ENCODE measurements around the gene RPS6KA2. TPM values are rescaled to one million over a fixed set of nuclear protein-coding genes. Genes with fewer than 3 reads are reported as not detected.

Gene RPS6KA2
- total and polyA plus RNA-seq, 4 experiments from 2014 or later = 1.1 to 10.6 (median 6.6) TPM

GRCh38 chr6:166415833-166416347, 211.2 kb downstream of the RPS6KA2 start:
- peak overlapping the region; percentile 96 to 99 (median 98) for H3K27ac Mint-ChIP-seq
- Histone ChIP-seq H3K9me3 (ENCODE audit: control insufficient read depth in 1 of 2, low read length in 2 of 2) (no peaks in the 10 kb centered on the region), H3K4me1 (ENCODE audit: insufficient read depth, low read length) (peaks cover 100% of the 10 kb centered on the region), H3K36me3 (ENCODE audit: insufficient read depth, low read length) (no peaks in the 10 kb centered on the region), H3K27me3 (ENCODE audit: insufficient read depth, low read length) (no peaks in the 10 kb centered on the region), H3K27ac (ENCODE audit: low read depth, low read length) (no peak overlapping the region), H3K4me3 (ENCODE audit: low read length in 2 of 2) (peak overlapping the region in 1 of 2 donors; percentile 8)
- peaks cover 18 to 20% of the 10 kb centered on the region in 2 donors for H3K36me3 Mint-ChIP-seq
- H3K4me3 Mint-ChIP-seq = peak overlapping the region in 7 of 8 donors; percentile 51 to 85 (median 74)
- DNase-seq = no peak
- intact Hi-C loops (cut with micrococcal nuclease) = loop anchor here (10.0 kb wide), 2 partner anchors 539 to 709 kb away; partner anchors contain the start of genes CCR6 and RNASET2
- ChIA-PET POLR2A (ENCODE audit: partially characterized antibody) (interaction anchor here (0.8 to 2.8 kb wide), 7 partner anchors 8 to 157 kb away, joined by 3 to 11 read pairs (median 5); no protein-coding TSS in a partner anchor), CTCF (ENCODE audit: partially characterized antibody) (interaction anchor here (1.0 to 4.9 kb wide), 5 partner anchors 16 to 102 kb away, joined by 3 to 31 read pairs (median 3); no protein-coding TSS in a partner anchor)
- peaks cover 69 to 98% (median 86%) of the 10 kb centered on the region in 4 donors for H3K4me1 Mint-ChIP-seq
- H3K27me3 Mint-ChIP-seq = peaks cover 0 to 4% of the 10 kb centered on the region in 2 donors
- peaks cover 2 to 15% (median 6%) of the 10 kb centered on the region in 8 donors for H3K9me3 Mint-ChIP-seq

GRCh38 chr6:166415306-166415705, 211.7 kb downstream of the RPS6KA2 start:
- peaks cover 100% of the 10 kb centered on the region for H3K4me1 ChIP-seq (ENCODE audit: insufficient read depth, low read length)

GRCh38 chr6:166413491-166413951, 213.5 kb downstream of the RPS6KA2 start:
- H3K4me3 Mint-ChIP-seq = peak overlapping the region; percentile 31 to 85 (median 66)
- CTCF ChIA-PET (ENCODE audit: partially characterized antibody) = interaction anchor here (1.0 to 4.9 kb wide), 3 partner anchors 13 to 32 kb away, joined by 3 to 31 read pairs (median 6); no protein-coding TSS in a partner anchor

More at GRCh38 chr6:166415306-166415705, 211.7 kb downstream of the RPS6KA2 start:
- H3K27ac Mint-ChIP-seq = peak overlapping the region; percentile 96 to 99 (median 98)
- Histone ChIP-seq H3K4me3 (ENCODE audit: low read length in 2 of 2) (peak overlapping the region; percentile 2 to 8), H3K9me3 (ENCODE audit: control insufficient read depth in 1 of 2, low read length in 2 of 2) (no peaks in the 10 kb centered on the region), H3K27me3 (ENCODE audit: insufficient read depth, low read length) (no peaks in the 10 kb centered on the region), H3K36me3 (ENCODE audit: insufficient read depth, low read length) (no peaks in the 10 kb centered on the region), H3K27ac (ENCODE audit: low read depth, low read length) (peak overlapping the region; percentile 26)
- H3K36me3 Mint-ChIP-seq = peaks cover 18 to 20% of the 10 kb centered on the region in 2 donors
- peaks cover 2 to 15% (median 6%) of the 10 kb centered on the region in 8 donors for H3K9me3 Mint-ChIP-seq
- ChIA-PET CTCF (ENCODE audit: partially characterized antibody) (interaction anchor here (0.6 to 4.9 kb wide), 7 partner anchors 11 to 101 kb away, joined by 3 to 31 read pairs (median 5); no protein-coding TSS in a partner anchor), POLR2A (ENCODE audit: partially characterized antibody) (interaction anchor here (0.7 to 2.8 kb wide), 9 partner anchors 8 to 212 kb away, joined by 3 to 11 read pairs (median 5); partner anchors contain the start of gene RPS6KA2)
- intact Hi-C loops (cut with micrococcal nuclease) = loop anchor here (10.0 kb wide), 2 partner anchors 539 to 709 kb away; partner anchors contain the start of genes CCR6 and RNASET2
- peak overlapping the region; percentile 51 to 85 (median 74) for H3K4me3 Mint-ChIP-seq
- H3K4me1 Mint-ChIP-seq = peaks cover 67 to 98% (median 86%) of the 10 kb centered on the region in 4 donors
- H3K27me3 Mint-ChIP-seq = peaks cover 0 to 4% of the 10 kb centered on the region in 2 donors
- DNase-seq = peak; percentile 53 to 67 (median 62)

GRCh38 chr6:166412911-166413384, 214.1 kb downstream of the RPS6KA2 start:
- H3K4me3 Mint-ChIP-seq = peak overlapping the region; percentile 10 to 85 (median 66)
- peaks cover 58 to 92% (median 75%) of the 10 kb centered on the region in 4 donors for H3K4me1 Mint-ChIP-seq
- CTCF ChIA-PET (ENCODE audit: partially characterized antibody) = interaction anchor here (4.9 kb wide), 1 partner anchor 13 kb away, joined by 31 read pairs; no protein-coding TSS in a partner anchor
- H3K36me3 Mint-ChIP-seq = peaks cover 15 to 18% of the 10 kb centered on the region in 2 donors
- peaks cover 2 to 15% (median 6%) of the 10 kb centered on the region in 8 donors for H3K9me3 Mint-ChIP-seq
- H3K27ac ChIP-seq (ENCODE audit: low read depth, low read length) = no peak overlapping the region
- peak overlapping the region; percentile 70 to 99 (median 78) for H3K27ac Mint-ChIP-seq
- POLR2A ChIA-PET (ENCODE audit: partially characterized antibody) = interaction anchor here (1.3 to 2.1 kb wide), 2 partner anchors 23 to 75 kb away, joined by 4 to 6 read pairs; no protein-coding TSS in a partner anchor
- no peak overlapping the region for H3K4me3 ChIP-seq (ENCODE audit: low read length in 2 of 2)
- intact Hi-C loops (cut with micrococcal nuclease) = loop anchor here (10.0 kb wide), 2 partner anchors 542 to 712 kb away; partner anchors contain the start of genes CCR6 and RNASET2
- DNase-seq = no peak
- H3K4me1 ChIP-seq (ENCODE audit: insufficient read depth, low read length) = peaks cover 79% of the 10 kb centered on the region
- H3K9me3 ChIP-seq (ENCODE audit: control insufficient read depth in 1 of 2, low read length in 2 of 2) = no peaks in the 10 kb centered on the region
- no peaks in the 10 kb centered on the region for H3K27me3 ChIP-seq (ENCODE audit: insufficient read depth, low read length)
- peaks cover 0 to 4% of the 10 kb centered on the region in 2 donors for H3K27me3 Mint-ChIP-seq
- no peaks in the 10 kb centered on the region for H3K36me3 ChIP-seq (ENCODE audit: insufficient read depth, low read length)

More at GRCh38 chr6:166413491-166413951, 213.5 kb downstream of the RPS6KA2 start:
- intact Hi-C loops (cut with micrococcal nuclease) = loop anchor here (10.0 kb wide), 2 partner anchors 541 to 711 kb away; partner anchors contain the start of genes CCR6 and RNASET2
- Mint-ChIP-seq H3K27ac (peak overlapping the region; percentile 70 to 99 (median 78)), H3K4me1 (peaks cover 61 to 94% (median 78%) of the 10 kb centered on the region in 4 donors), H3K9me3 (peaks cover 2 to 15% (median 6%) of the 10 kb centered on the region in 8 donors), H3K27me3 (peaks cover 0 to 4% of the 10 kb centered on the region in 2 donors), H3K36me3 (peaks cover 15 to 18% of the 10 kb centered on the region in 2 donors)
- DNase-seq = peak in 4 of 5 donors; percentile 24 to 58 (median 38)
- Histone ChIP-seq H3K27ac (ENCODE audit: low read depth, low read length) (no peak overlapping the region), H3K4me1 (ENCODE audit: insufficient read depth, low read length) (peaks cover 85% of the 10 kb centered on the region), H3K9me3 (ENCODE audit: control insufficient read depth in 1 of 2, low read length in 2 of 2) (no peaks in the 10 kb centered on the region), H3K27me3 (ENCODE audit: insufficient read depth, low read length) (no peaks in the 10 kb centered on the region), H3K4me3 (ENCODE audit: low read length in 2 of 2) (no peak overlapping the region), H3K36me3 (ENCODE audit: insufficient read depth, low read length) (no peaks in the 10 kb centered on the region)
- POLR2A ChIA-PET (ENCODE audit: partially characterized antibody) = interaction anchor here (1.3 to 2.1 kb wide), 2 partner anchors 22 to 75 kb away, joined by 4 to 6 read pairs; no protein-coding TSS in a partner anchor

- H3K36me3 ChIP-seq (ENCODE audit: insufficient read depth, low read length) = no peaks in the 10 kb centered on the region
- peak overlapping the region; percentile 88 to 96 (median 91) for H3K27ac Mint-ChIP-seq
- H3K4me3 ChIP-seq (ENCODE audit: low read length in 2 of 2) = peak overlapping the region in 1 of 2 donors; percentile 19
- no peaks in the 10 kb centered on the region for H3K27me3 ChIP-seq (ENCODE audit: insufficient read depth, low read length)
- intact Hi-C loops (cut with micrococcal nuclease) = loop anchor here (10.0 kb wide), 2 partner anchors 542 to 712 kb away; partner anchors contain the start of genes CCR6 and RNASET2
- no peak for DNase-seq
- H3K36me3 Mint-ChIP-seq = peaks cover 12 to 18% of the 10 kb centered on the region in 2 donors
- peaks cover 2 to 15% (median 5%) of the 10 kb centered on the region in 8 donors for H3K9me3 Mint-ChIP-seq
- H3K4me1 ChIP-seq (ENCODE audit: insufficient read depth, low read length) = peaks cover 73% of the 10 kb centered on the region
- no peaks in the 10 kb centered on the region for H3K9me3 ChIP-seq (ENCODE audit: control insufficient read depth in 1 of 2, low read length in 2 of 2)
- CTCF ChIA-PET (ENCODE audit: partially characterized antibody) = interaction anchor here (0.7 to 5.0 kb wide), 10 partner anchors 9 to 177 kb away, joined by 3 to 50 read pairs (median 8); no protein-coding TSS in a partner anchor
- H3K4me1 Mint-ChIP-seq = peaks cover 56 to 86% (median 70%) of the 10 kb centered on the region in 4 donors
- peak overlapping the region; percentile 38 for H3K27ac ChIP-seq (ENCODE audit: low read depth, low read length)
- POLR2A ChIA-PET (ENCODE audit: partially characterized antibody) = interaction anchor here (0.6 to 2.1 kb wide), 7 partner anchors 12 to 215 kb away, joined by 3 to 8 read pairs (median 5); partner anchors contain the start of gene RPS6KA2
- peak overlapping the region; percentile 80 to 93 (median 86) for H3K4me3 Mint-ChIP-seq
- H3K27me3 Mint-ChIP-seq = peaks cover 0 to 2% of the 10 kb centered on the region in 2 donors
These were observed 214.7 kb downstream of the RPS6KA2 start for GRCh38 chr6:166412156-166412910.

- peak; percentile 47 to 57 (median 55) for DNase-seq
- H3K4me3 ChIP-seq (ENCODE audit: low read length in 2 of 2) = peak overlapping the region in 1 of 2 donors; percentile 19
- intact Hi-C loops (cut with micrococcal nuclease) = loop anchor here (10.0 kb wide), 2 partner anchors 543 to 713 kb away; partner anchors contain the start of genes CCR6 and RNASET2
- H3K27me3 ChIP-seq (ENCODE audit: insufficient read depth, low read length) = no peaks in the 10 kb centered on the region
- Mint-ChIP-seq H3K27ac (peak overlapping the region; percentile 88 to 96 (median 91)), H3K36me3 (peaks cover 6 to 14% of the 10 kb centered on the region in 2 donors), H3K9me3 (peaks cover under 1 to 11% (median 4%) of the 10 kb centered on the region in 8 donors), H3K27me3 (no peaks in the 10 kb centered on the region), H3K4me1 (peaks cover 50 to 80% (median 64%) of the 10 kb centered on the region in 4 donors), H3K4me3 (peak overlapping the region; percentile 80 to 93 (median 86))
- H3K27ac ChIP-seq (ENCODE audit: low read depth, low read length) = peak overlapping the region; percentile 38
- no peaks in the 10 kb centered on the region for H3K36me3 ChIP-seq (ENCODE audit: insufficient read depth, low read length)
- CTCF ChIA-PET (ENCODE audit: partially characterized antibody) = interaction anchor here (0.7 to 5.0 kb wide), 10 partner anchors 8 to 176 kb away, joined by 3 to 50 read pairs (median 6); no protein-coding TSS in a partner anchor
- peaks cover 67% of the 10 kb centered on the region for H3K4me1 ChIP-seq (ENCODE audit: insufficient read depth, low read length)
- no peaks in the 10 kb centered on the region for H3K9me3 ChIP-seq (ENCODE audit: control insufficient read depth in 1 of 2, low read length in 2 of 2)
- POLR2A ChIA-PET (ENCODE audit: partially characterized antibody) = interaction anchor here (0.6 to 1.3 kb wide), 7 partner anchors 11 to 216 kb away, joined by 3 to 8 read pairs (median 3); partner anchors contain the start of gene RPS6KA2
These were observed 215.3 kb downstream of the RPS6KA2 start for GRCh38 chr6:166411721-166412151.

All from CD4-positive, alpha-beta memory T cell (primary cell).